ENCODE measurements around the gene ILKAP. TPM values are rescaled to one million over a fixed set of nuclear protein-coding genes. Genes with fewer than 3 reads are reported as not detected.

ILKAP gene
- total RNA-seq, 3 donors from 2014 or later: 31.4 to 43.9 (median 38.3) TPM

DNA sequence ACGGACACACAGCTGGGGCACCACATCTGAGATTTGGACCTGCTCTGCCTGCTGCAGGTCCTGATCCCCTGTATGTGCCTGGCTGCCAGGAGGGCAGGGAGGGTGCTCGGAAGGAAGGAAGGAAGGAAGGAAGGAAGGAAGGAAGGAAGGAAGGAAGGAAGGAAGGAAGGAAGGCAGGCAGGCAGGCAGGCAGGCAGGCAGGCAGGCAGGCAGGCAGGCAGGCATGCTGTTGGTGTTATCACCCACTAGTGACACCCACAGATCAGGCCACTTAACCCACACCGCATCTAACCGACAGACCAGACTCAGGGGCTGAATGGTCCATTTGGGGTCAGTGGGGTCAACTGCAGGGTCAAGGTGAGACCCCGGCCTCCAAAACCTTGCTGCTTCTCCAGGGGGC is 59.2 kb downstream of the ILKAP start:
- no peaks in the 10 kb centered on the region for H3K36me3 ChIP-seq
- no peak for DNase-seq (ENCODE audit: low spot score in 2 of 2)
- H3K27me3 ChIP-seq: no peaks in the 10 kb centered on the region
- intact Hi-C loops (cut with DNase I; ENCODE audit: low total_unique reads): no loop called here
- no peaks in the 10 kb centered on the region for H3K4me1 ChIP-seq
- no peaks in the 10 kb centered on the region for H3K9me3 ChIP-seq
- H3K27ac ChIP-seq: no peak overlapping the region
- TF ChIP-seq, protein P1, sequence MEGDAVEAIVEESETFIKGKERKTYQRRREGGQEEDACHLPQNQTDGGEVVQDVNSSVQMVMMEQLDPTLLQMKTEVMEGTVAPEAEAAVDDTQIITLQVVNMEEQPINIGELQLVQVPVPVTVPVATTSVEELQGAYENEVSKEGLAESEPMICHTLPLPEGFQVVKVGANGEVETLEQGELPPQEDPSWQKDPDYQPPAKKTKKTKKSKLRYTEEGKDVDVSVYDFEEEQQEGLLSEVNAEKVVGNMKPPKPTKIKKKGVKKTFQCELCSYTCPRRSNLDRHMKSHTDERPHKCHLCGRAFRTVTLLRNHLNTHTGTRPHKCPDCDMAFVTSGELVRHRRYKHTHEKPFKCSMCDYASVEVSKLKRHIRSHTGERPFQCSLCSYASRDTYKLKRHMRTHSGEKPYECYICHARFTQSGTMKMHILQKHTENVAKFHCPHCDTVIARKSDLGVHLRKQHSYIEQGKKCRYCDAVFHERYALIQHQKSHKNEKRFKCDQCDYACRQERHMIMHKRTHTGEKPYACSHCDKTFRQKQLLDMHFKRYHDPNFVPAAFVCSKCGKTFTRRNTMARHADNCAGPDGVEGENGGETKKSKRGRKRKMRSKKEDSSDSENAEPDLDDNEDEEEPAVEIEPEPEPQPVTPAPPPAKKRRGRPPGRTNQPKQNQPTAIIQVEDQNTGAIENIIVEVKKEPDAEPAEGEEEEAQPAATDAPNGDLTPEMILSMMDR (IDR thresholded peaks at IDR 0.05): no peak
- TF ChIP-seq POLR2A (IDR thresholded peaks at IDR 0.05) (no peak), POLR2AphosphoS5 (IDR thresholded peaks at IDR 0.05) (no peak)
- no peak overlapping the region for H3K4me3 ChIP-seq

DNA sequence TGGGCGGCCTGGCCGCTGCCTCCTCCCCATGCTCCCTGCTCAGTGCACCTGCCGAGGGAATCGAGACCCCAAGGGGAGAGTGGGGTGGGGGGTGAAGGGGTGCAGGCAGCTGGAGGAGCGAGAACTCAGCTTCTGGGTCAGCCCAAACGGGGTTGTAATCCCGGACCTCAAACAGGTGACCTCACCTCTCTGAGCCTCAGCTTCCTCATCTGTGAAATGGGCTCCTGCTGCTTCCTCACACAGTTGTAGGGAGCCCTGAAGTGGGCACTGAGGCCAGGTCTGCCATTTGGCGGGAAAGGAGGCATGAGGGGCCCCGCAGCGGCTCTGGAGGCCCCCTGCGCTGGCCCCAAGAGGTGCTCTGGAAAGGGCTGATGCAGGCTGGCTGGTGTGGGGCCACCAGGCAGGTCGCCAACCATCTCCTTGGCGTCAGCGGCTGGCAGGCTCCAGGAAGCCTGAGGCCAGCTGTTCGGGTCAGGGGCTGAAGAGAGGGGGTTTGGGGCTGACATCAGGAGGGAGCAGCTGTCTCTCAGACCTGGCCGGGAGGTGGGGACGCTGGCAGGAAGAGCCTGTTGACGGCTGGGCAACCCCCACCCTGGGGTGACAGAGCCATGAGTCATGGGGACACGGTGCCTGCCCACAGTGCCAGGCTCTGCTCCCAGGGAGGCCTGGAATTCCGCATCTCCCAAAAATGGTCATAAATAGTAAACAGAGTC is 60.1 kb downstream of the ILKAP start:
- intact Hi-C loops (cut with DNase I; ENCODE audit: low total_unique reads): no loop called here
- no peak overlapping the region for H3K4me3 ChIP-seq
- no peak overlapping the region for H3K27ac ChIP-seq
- H3K4me1 ChIP-seq: no peaks in the 10 kb centered on the region
- TF ChIP-seq POLR2AphosphoS5 (IDR thresholded peaks at IDR 0.05) (no peak), POLR2A (IDR thresholded peaks at IDR 0.05) (no peak)
- TF ChIP-seq, protein P1 (IDR thresholded peaks at IDR 0.05): no peak
- no peaks in the 10 kb centered on the region for H3K9me3 ChIP-seq
- H3K36me3 ChIP-seq: no peaks in the 10 kb centered on the region
- no peak for DNase-seq (ENCODE audit: low spot score in 2 of 2)
- no peaks in the 10 kb centered on the region for H3K27me3 ChIP-seq

DNA sequence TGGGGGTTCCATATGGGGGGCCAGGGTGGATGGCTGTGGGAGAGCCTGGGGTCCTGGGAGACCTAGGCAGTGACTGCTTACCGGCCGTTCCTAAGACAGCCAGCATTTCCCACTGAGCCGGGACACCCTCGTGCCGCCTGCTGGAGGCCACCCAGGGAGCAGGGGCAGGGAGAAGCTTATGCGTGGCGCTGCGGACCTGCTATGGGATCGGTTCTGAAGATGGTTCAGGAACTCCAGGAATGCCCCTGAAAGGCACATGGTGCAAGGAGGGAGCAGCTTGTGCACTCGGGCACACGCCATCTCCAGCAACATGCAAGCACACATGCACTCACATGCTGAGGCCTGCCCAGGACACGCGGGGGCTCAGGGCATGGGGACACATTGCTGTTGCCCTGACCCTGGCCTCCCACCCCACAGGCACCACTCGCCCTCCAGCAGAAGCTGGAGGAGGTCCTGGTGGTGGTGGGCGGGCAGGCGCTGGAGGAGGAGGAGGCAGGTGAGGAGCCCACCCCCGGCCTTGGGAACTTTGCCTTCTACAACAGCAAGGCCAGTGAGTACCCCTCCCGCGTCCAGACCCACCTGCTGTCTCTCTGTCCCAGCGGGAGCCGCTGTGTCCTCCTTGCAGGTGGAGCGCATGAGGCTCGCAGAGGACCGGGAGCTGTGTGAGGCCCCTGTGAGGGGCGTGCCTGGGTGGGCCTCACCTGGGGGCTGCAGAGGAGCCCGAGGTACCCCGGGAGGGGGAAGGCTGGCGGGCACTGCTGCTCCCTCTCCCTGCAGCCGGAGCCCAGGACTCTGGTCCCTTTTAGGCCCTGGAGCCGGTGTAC is 60.9 kb downstream of the ILKAP start:
- intact Hi-C loops (cut with DNase I; ENCODE audit: low total_unique reads): no loop called here
- no peak for DNase-seq (ENCODE audit: low spot score in 2 of 2)
- Histone ChIP-seq H3K36me3 (no peaks in the 10 kb centered on the region), H3K9me3 (no peaks in the 10 kb centered on the region), H3K27ac (no peak overlapping the region), H3K4me1 (no peaks in the 10 kb centered on the region), H3K27me3 (no peaks in the 10 kb centered on the region), H3K4me3 (no peak overlapping the region)
- TF ChIP-seq POLR2AphosphoS5 (IDR thresholded peaks at IDR 0.05): no peak
- no peak for TF ChIP-seq POLR2A (IDR thresholded peaks at IDR 0.05)
- TF ChIP-seq, protein P1 (IDR thresholded peaks at IDR 0.05): no peak

DNA sequence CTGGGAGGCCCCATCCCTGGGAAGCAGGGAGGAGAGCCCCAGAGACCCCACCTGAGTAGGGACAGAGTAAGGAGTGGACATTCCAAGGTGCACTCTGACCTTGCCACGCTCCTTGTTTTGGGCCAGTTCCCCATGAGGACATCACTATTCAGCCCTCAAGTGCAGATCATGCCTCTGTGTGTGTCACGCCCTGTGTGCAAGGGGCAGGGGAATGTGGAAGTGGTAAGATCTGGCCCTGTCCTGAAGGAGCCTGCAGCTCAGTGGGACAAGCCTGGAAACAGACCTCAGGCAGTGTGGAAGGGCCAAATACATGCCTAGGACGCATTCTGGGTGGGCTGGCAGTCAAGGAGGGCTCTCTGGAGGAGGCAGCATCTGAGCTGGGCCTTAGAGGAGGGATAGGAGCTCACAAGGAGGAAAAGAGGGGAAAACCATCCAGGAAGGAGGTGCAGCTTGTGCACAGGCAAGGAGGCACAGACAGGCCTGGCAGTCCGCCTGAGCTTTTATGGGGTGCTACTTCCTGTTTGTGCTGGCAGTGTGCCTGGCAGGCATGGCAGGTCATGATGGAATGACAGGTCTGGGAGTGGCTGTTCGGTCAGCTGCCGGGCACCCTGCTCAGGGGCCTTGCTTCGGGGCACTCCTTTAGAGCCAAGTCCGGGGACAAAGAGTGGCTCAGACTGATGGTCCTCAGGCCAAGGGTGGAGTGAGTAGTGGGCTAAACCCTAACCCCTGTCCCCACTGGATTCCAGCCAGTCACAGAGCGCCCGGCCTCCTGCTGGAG is 61.8 kb downstream of the ILKAP start:
- H3K27ac ChIP-seq: no peak overlapping the region
- H3K9me3 ChIP-seq: no peaks in the 10 kb centered on the region
- intact Hi-C loops (cut with DNase I; ENCODE audit: low total_unique reads): no loop called here
- no peaks in the 10 kb centered on the region for H3K36me3 ChIP-seq
- peak; percentile 23 to 72 for DNase-seq (ENCODE audit: low spot score in 2 of 2)
- H3K27me3 ChIP-seq: no peaks in the 10 kb centered on the region
- no peak overlapping the region for H3K4me3 ChIP-seq
- no peaks in the 10 kb centered on the region for H3K4me1 ChIP-seq
- no peak for TF ChIP-seq POLR2AphosphoS5 (IDR thresholded peaks at IDR 0.05)
- no peak for TF ChIP-seq POLR2A (IDR thresholded peaks at IDR 0.05)
- TF ChIP-seq, protein P1 (IDR thresholded peaks at IDR 0.05): no peak
